GM12874 (cell line): ENCODE data around the gene GEMIN8.

ENCODE experiments used
- TF ChIP-seq, protein P1 (sequence below): IDR thresholded peaks from 2 replicates; pipeline ENCODE4 v1.5.1; 2011; ENCODE audit warnings: low read depth, mild to moderate bottlenecking, control low read depth, low read length, moderate library complexity; ENCODE audit not compliant: insufficient read depth

The GEMIN8 gene

DNA sequence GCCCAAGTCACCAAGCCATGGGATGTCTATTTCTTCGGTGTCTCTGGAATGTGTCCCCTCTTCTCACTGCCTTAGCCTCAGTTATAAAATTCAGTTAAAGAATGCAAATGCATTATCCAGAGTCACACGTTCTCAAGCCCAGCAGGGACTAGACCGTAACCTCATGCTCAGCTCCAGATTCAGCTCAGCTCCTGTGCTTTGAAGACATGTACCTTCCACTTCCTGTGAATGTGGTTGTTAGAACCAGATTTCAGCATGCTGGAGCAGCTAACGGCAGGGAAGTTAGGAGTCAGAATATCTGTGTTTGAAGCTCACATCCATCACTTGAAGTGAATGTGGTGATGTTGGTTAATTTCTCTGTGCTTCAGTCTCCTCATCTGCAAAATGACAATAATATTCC is 26.7 kb downstream of the GEMIN8 start:
- TF ChIP-seq, protein P1, sequence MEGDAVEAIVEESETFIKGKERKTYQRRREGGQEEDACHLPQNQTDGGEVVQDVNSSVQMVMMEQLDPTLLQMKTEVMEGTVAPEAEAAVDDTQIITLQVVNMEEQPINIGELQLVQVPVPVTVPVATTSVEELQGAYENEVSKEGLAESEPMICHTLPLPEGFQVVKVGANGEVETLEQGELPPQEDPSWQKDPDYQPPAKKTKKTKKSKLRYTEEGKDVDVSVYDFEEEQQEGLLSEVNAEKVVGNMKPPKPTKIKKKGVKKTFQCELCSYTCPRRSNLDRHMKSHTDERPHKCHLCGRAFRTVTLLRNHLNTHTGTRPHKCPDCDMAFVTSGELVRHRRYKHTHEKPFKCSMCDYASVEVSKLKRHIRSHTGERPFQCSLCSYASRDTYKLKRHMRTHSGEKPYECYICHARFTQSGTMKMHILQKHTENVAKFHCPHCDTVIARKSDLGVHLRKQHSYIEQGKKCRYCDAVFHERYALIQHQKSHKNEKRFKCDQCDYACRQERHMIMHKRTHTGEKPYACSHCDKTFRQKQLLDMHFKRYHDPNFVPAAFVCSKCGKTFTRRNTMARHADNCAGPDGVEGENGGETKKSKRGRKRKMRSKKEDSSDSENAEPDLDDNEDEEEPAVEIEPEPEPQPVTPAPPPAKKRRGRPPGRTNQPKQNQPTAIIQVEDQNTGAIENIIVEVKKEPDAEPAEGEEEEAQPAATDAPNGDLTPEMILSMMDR = no peak

DNA sequence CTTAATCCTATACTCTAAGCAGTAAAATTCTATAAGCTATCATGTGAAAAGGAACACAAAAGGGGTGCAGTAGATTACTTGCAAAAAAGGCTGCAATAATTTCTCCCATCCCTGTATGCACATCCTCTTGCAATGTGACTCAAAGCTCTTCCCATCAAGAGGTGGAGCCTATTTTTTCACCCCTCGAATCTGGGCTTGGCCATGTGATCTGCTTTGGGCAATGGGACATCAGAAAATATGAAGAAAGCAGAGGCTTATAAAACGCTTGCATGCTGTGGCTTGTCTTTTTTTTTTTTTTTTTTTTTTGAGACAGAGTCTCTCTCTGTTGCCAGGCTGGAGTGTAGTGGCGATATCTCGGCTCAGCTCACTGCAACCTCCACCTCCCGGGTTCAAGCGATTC is 33.0 kb downstream of the GEMIN8 start:
- TF ChIP-seq, protein P1 = no peak

DNA sequence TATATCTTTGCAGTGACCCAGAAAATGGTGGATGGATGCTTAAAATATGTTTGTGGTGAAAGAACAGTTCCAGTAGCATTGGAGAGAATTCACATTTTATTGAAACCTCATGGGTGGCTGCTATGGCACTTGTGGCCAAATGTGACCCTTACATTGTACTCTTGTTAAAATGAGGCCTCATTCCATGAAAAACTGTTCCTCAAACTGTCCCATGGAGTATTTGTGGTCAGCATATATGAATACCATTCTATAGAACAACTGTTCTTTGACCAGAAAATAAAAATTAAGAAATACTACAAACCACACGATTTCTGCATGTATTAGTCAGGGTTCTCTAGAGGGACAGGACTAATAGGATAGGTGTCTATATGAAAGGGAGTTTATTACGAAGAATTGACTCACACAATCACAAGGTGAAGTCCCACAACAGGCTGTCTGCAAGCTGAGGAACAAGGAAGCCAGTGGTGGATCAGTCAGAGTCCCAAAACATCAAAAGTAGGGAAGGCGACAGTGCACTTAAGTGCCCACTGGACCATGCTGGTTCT is 35.1 kb downstream of the GEMIN8 start:
- TF ChIP-seq, protein P1 = no peak

DNA sequence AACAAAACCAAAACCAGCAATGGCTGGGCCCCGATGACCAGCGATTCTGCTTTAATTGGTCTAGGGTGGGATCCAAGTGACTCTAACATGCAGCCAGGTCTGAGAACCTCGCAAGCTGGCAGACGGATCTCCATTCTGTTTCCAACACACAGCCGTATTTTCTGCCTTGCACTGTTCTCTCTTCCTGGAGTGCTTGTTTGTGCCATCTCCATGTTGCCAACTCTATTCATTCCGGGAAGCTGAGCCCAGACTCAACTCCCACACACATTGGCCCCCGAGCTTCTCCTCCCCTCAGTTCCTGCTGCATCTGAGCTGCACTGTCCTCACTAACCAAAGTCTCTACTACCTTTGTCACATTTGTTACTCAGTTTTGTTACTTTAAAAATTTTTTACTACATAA is 35.6 kb downstream of the GEMIN8 start:
- TF ChIP-seq, protein P1 = no peak

DNA sequence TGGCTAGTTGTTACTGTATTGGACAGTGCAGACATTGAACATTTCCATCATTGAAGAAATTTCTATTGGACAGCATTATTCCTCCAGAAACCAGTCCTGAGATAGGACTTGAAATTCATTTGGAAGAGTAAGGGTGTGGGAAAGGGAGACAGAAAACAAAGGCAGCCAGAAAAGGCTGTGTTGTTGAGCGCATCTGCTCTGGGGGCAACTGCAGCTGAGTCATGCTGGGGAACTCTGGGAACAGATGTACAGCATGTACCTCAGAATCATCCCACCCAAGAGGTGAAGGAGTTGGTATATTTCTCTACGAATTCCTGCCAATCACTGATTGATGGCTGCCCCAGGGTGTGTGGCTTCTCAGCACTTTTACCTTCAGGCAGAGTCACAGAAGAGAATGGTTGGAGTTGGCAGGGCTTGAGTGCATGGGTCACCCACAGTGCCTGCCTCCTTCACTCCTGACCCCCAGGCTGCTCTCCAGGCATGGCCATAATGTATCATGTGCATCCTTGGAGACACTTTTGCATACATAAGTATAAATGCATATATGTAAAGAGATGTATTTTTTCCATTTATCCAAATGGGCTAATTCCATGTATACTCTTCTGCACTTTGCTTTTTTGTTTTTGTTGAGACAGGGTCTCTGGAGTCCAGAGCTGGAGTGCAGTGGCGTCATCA is 39.4 kb downstream of the GEMIN8 start:
- TF ChIP-seq, protein P1 = no peak

DNA sequence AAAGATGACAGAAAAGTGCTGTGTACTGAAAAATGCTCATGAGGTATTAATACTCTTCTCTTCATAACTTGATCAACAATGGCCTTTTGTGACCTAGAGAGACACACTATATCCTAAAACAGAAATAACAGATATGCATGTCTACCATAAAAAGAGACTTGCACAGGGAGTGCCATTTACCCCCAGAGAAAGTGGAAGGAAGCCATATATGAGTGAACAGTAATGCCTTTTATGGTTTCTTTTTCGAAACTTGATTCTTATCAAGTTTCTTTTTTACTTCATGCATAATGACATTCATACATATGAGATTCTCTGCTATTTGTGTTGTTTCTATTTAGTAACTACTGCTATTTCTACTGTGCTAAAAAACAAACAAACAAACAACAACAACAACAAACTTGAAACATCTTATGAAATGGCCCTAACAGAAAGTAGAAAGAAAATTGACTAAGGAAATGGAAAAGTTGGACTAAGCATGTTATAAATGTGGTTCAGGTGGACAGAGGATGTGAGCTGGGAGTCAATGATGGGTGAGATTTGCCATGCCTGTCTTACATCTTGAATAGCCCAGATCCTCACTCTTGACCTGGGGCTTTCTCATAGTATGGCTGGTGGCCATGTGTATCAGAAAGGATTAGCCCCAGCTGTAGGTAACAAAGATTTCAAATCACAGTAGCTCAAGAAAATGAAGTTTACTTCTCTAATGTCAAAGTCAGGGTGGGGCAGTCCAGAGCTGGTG is 43.8 kb downstream of the GEMIN8 start:
- TF ChIP-seq, protein P1 = no peak

DNA sequence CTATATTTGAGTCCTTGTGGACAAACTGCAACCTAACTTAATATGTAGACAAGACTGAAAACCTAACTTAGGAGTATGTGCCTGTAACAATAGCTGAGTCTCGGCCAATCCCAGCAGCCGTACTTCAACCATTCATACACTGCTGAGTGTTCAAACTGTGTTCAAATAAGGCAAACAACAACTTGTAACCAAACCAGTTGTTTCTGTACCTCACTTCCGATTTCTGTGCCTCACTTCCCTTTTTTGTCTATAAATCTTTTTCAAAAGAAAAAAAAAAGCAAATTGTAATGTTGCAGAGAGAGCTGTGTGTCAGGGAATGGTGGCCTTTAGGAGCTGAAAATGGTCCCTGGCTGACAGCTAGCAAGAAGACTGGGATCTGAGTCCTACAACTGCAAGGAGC is 46.0 kb downstream of the GEMIN8 start:
- TF ChIP-seq, protein P1 = no peak
